Cardiac fibroblast (primary cell): ENCODE measurements around the gene GPN2.

Source experiments
- DNase-seq, 2 donors: peaks; one replicate each; pipeline versions ENCODE4 v3.0.0 to v3.0.0-alpha.2; 2010; ENCODE audit warnings: low read depth in 2 of 2
- H3K4me3 ChIP-seq, 2 donors: replicated peaks in 1 of 2; 1 replicate in 1 of 2; 2 replicates in 1 of 2; pipeline ENCODE4 v1.5.1; 2011; ENCODE audit warnings: low read depth in 2 of 2, low read length in 2 of 2, mild to moderate bottlenecking in 2 of 2, moderate library complexity in 1 of 2
- TF ChIP-seq, protein P1 (sequence below): IDR thresholded peaks from one replicate; pipeline ENCODE4 v1.5.1; 2011; ENCODE audit warnings: low read depth, mild to moderate bottlenecking, low read length, inconsistent platforms

GPN2 gene

DNA sequence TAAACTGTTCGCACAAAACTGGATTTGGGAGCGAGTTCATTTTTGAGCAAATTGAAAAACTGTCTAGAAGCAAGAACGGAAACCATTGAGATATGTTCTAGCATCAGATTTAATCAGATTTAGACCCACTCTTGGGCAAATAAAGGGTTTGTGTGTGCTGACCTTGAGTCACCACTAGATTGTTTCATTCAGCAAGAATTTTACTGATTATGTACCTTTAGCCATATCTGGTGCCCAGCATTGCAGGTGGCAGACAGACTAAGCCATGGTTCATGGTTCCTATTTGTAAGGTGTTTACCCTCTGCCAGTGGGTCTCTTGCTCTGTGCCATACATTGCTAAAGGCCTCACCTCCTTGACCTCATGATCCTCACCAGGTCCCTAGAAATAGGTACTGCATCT, 32.8 kb upstream of the GPN2 start:
- no peak for DNase-seq
- TF ChIP-seq, protein P1, sequence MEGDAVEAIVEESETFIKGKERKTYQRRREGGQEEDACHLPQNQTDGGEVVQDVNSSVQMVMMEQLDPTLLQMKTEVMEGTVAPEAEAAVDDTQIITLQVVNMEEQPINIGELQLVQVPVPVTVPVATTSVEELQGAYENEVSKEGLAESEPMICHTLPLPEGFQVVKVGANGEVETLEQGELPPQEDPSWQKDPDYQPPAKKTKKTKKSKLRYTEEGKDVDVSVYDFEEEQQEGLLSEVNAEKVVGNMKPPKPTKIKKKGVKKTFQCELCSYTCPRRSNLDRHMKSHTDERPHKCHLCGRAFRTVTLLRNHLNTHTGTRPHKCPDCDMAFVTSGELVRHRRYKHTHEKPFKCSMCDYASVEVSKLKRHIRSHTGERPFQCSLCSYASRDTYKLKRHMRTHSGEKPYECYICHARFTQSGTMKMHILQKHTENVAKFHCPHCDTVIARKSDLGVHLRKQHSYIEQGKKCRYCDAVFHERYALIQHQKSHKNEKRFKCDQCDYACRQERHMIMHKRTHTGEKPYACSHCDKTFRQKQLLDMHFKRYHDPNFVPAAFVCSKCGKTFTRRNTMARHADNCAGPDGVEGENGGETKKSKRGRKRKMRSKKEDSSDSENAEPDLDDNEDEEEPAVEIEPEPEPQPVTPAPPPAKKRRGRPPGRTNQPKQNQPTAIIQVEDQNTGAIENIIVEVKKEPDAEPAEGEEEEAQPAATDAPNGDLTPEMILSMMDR, result no peak
- peak overlapping the region in 1 of 2 donors; percentile 95 for H3K4me3 ChIP-seq

GRCh38 chr1:26922431-26922729, 32.3 kb upstream of the GPN2 start:
- DNase-seq, result peak in 1 of 2 donors; percentile 29
- peak overlapping the region; percentile 88 to 95 for H3K4me3 ChIP-seq
- TF ChIP-seq, protein P1, result no peak

GRCh38 chr1:26921540-26922430, 31.7 kb upstream of the GPN2 start, which contains the start of gene NUDC:
NUDC (plus strand) TSS chr1:26921743; CDS start chr1:26921849, 106 bp downstream.
- H3K4me3 ChIP-seq, result peak within 1 kb of the TSS; percentile 88 to 95
- TF ChIP-seq, protein P1, result no peak
- DNase-seq, result peak; percentile 97 to 98

DNA sequence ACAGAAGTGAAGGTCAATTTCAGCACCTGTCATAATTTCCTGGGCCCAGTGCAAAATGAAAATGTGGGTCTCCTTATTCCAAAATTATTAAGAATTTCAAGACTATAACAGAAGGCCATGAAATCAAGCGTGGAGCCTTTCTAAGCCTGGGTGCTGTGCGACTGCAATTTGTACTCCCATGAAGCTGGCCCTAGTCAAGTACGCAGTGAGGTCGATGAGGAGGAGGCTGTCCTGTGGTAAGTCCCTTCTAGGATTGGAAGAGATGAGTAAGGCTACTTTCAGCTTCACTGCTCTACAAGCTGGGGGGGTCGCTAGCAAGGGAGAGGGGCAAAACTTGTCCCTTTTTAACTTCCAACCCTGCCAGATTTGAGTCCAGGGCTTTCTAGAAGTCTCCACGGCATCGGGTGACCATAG, 31.1 kb upstream of the GPN2 start:
- TF ChIP-seq, protein P1, result no peak
- peak overlapping the region; percentile 88 to 95 for H3K4me3 ChIP-seq
- no peak for DNase-seq

DNA sequence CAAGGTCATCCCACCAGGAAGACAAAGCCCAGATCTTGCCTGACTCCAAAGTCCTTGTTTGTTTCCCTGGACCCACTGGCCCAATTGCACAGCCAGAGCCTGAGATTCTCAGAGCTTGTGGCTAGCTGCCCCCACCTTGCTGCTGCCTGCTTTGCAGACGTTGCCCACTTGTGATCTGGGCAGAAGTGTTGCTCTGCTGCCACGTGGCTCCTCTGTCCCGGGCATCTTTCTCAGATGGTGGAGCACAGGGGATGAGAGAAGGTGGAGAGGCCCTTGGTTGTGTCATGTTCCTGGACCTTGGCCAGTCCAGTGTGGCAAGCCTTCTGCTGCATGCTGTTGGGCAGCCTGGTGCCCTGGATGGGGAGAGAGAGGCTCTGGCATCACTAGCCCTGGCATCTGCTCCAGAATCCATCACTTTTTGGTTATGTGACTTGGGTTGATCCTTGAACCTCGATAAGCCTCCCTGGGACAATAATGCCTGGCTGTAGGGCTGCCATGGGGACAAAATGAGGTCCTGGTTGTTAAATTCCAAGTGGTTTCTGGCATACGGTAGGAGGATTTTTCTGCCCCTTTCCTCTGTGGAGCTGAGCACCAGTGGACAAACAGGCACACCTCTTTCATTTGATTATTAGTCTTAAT, 25.2 kb upstream of the GPN2 start:
- DNase-seq, result no peak
- no peak overlapping the region for H3K4me3 ChIP-seq
- TF ChIP-seq, protein P1, result no peak

DNA sequence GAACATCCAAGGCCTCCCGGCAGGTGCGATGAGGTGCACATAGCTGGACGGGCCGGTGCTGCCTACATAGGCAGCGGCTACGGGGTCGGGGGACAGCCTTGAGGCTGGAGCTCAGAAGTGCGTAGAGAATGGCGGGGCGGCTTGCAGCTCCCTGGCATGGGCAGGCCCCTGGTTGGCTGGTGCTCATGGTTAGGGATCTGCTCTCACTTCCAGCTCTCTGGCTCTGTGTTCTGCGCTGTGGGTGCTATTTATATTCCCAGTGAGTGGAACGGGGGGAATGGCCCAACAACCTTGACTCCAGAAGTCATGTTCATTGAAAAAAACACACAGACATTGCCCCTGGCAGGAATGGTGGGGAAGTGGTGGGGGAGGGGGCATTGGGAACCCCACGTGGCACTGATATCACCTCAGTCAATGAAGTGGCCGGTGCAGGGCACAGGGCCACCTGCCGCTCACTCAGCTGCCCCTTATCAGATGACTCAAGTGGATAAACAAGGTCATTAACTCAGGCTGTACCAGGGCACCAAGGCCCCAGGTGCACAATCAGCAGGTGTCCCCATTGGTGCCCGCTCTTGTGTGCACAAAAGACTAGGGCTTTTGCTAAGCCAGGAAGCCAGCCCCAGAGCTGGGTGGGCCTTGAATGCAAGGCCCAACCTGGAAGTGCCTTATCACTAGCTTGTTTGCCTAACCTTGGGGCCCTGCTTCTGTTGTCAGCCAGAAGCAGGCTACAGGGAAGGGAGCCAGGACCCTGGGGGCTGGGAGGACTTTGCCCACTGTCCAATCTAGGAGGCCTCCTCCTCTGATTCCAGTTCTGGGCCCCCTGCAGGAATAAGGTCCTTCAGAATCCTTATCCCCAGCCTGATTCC, 23.9 kb upstream of the GPN2 start, which contains the start of gene NR0B2:
Gene NR0B2 (minus strand): TSS at position 222 of the 866 bp plus-strand sequence. CDS start 35 bp downstream, at position 187.
- TF ChIP-seq, protein P1, result no peak
- DNase-seq, result no peak
- H3K4me3 ChIP-seq, result no peak within 1 kb of the TSS
